Measurements from ENCODE around the gene ZRSR2. TPM values are rescaled to one million over a fixed set of nuclear protein-coding genes. Genes with fewer than 3 reads are reported as not detected.

The ZRSR2 gene
- total RNA-seq, 4 donors from 2014 or later, result 3.9 to 8.4 (median 6.9) TPM

- H3K27ac ChIP-seq, result peak overlapping the region; percentile 87 to 94 (median 92)
- H3K27me3 ChIP-seq, result peaks cover 0 to 18% (median 0%) of the 10 kb centered on the region in 3 donors
- TF ChIP-seq POLR2A (IDR thresholded peaks at IDR 0.05) (no peak), CTCF (IDR thresholded peaks at IDR 0.05 in 4 of 5, conservative IDR thresholded peaks at IDR 0.05 in 1 of 5) (no peak)
- peak overlapping the region; percentile 60 to 71 (median 68) for H3K4me3 ChIP-seq
- no peaks in the 10 kb centered on the region for H3K9me3 ChIP-seq
- ATAC-seq, result no peak
- in situ Hi-C loops (cut with MboI; ENCODE audit: low sequenced_read_pairs in 4 of 4) (no loop called here), intact Hi-C loops (cut with DNase I; ENCODE audit: low total_unique reads) (loop anchor here (1.0 to 10.0 kb wide), 4 partner anchors 61 to 869 kb away; partner anchors contain the start of gene ZRSR2)
- no peaks in the 10 kb centered on the region for H3K36me3 ChIP-seq
- DNase-seq, result no peak
- peaks cover 20 to 29% of the 10 kb centered on the region in 2 donors for H3K4me1 ChIP-seq
These were observed 63.3 kb downstream of the ZRSR2 start for GRCh38 chrX:15853586-15854079.

DNA sequence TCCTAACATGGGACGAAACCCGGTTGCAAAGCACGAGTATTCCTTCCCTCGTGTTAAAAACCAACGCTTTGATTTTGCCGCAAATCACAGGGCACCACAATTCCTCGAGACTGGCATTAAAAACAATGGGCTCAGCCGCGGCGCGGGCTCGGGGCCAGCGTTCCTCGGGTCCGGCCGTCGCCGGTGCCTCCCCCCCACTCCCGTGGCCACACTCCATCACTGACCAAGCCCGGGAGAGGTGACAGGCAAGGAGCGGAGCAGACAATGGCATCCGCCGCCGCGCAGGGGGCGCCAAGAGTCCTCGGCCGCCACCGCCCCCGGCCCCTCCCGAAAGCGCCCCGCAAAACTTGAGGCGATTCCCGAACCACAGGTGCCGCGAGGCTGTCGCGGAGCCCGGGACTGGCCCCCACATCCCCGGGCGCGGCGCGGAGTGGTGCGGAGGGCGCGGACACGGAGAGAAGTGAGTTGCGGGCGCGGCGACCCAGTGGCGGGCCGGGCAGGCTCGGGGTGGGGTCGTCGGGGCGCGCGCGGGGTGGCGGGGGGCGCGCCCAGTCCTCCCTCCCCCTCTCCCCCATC is 63.9 kb downstream of the ZRSR2 start:
- Histone ChIP-seq H3K27ac (peak overlapping the region; percentile 87 to 94 (median 92)), H3K9me3 (no peaks in the 10 kb centered on the region), H3K4me3 (peak overlapping the region; percentile 60 to 71 (median 68)), H3K27me3 (peaks cover 0 to 18% (median 0%) of the 10 kb centered on the region in 3 donors), H3K36me3 (no peaks in the 10 kb centered on the region), H3K4me1 (peaks cover 15 to 29% of the 10 kb centered on the region in 2 donors)
- DNase-seq (peak; percentile 14 to 51), ATAC-seq (peak; percentile 41 to 47)
- TF ChIP-seq POLR2A (IDR thresholded peaks at IDR 0.05) (no peak), CTCF (IDR thresholded peaks at IDR 0.05 in 4 of 5, conservative IDR thresholded peaks at IDR 0.05 in 1 of 5) (peak in 3 of 5 experiments; percentile 11 to 36 (median 25))
- intact Hi-C loops (cut with DNase I; ENCODE audit: low total_unique reads) (loop anchor here (1.0 to 10.0 kb wide), 4 partner anchors 62 to 868 kb away; partner anchors contain the start of gene ZRSR2), in situ Hi-C loops (cut with MboI; ENCODE audit: low sequenced_read_pairs in 4 of 4) (no loop called here)

- peak; percentile 75 to 82 for TF ChIP-seq POLR2A (IDR thresholded peaks at IDR 0.05)
- no peak for TF ChIP-seq CTCF (IDR thresholded peaks at IDR 0.05 in 4 of 5, conservative IDR thresholded peaks at IDR 0.05 in 1 of 5)
- intact Hi-C loops (cut with DNase I; ENCODE audit: low total_unique reads) (loop anchor here (1.0 to 10.0 kb wide), 5 partner anchors 63 to 932 kb away; partner anchors contain the start of genes TXLNG and ZRSR2), in situ Hi-C loops (cut with MboI; ENCODE audit: low sequenced_read_pairs in 4 of 4) (no loop called here)
- no peaks in the 10 kb centered on the region for H3K36me3 ChIP-seq
- no peaks in the 10 kb centered on the region for H3K9me3 ChIP-seq
- peak; percentile 85 to 91 for DNase-seq
- peak within 1 kb of the TSS; percentile 60 to 74 (median 68) for H3K4me3 ChIP-seq
- H3K27ac ChIP-seq, result peak within 1 kb of the TSS; percentile 87 to 94 (median 92)
- ATAC-seq, result peak; percentile 88
- H3K27me3 ChIP-seq, result peaks cover 0 to 18% (median 0%) of the 10 kb centered on the region in 3 donors
- H3K4me1 ChIP-seq, result peaks cover 15 to 26% of the 10 kb centered on the region in 2 donors
These were observed 64.7 kb downstream of the ZRSR2 start, which contains the start of gene AP1S2 for GRCh38 chrX:15854712-15855567. AP1S2 (minus strand) TSS chrX:15854813; CDS start chrX:15852524, 2,289 bp downstream.

DNA sequence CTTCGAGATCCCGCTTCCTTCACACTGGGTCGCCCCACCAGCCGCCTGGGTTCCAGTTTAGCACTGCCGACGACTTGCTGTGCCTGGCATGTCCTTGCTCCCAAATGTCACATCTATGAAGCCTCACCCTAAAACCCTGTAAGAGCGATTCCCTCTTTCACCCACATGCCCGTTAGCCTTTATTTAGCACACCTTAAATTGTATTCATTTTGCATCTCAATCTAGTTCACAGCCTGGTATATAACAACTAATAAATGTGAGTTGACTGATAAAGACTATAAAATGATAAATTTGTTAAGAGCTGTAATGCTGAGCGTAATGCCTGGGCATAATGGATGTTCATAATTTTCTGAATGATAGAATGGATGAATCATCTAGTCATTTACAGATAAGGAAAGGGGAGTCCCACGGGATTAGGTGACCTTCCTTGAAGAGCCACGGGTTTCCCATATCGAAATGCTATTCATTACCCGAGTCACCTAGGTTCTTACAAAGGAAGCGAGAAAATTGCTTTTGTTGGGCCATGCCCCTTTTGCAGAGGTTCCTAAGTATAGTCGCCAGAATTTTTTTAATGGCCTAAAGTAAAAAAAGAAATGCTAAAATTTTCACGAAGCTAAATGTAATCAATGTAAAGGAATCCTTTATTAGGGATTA is 65.4 kb downstream of the ZRSR2 start:
- intact Hi-C loops (cut with DNase I; ENCODE audit: low total_unique reads), result loop anchor here (5.0 to 10.0 kb wide), 2 partner anchors 119 to 932 kb away; partner anchors contain the start of gene TXLNG
- H3K27me3 ChIP-seq, result peaks cover 0 to 18% (median 0%) of the 10 kb centered on the region in 3 donors
- in situ Hi-C loops (cut with MboI; ENCODE audit: low sequenced_read_pairs in 4 of 4), result no loop called here

More for the DNA sequence above, 65.4 kb downstream of the ZRSR2 start:
- DNase-seq, result no peak
- no peak for ATAC-seq
- peak overlapping the region; percentile 60 to 74 (median 66) for H3K4me3 ChIP-seq
- H3K36me3 ChIP-seq, result no peaks in the 10 kb centered on the region
- H3K27ac ChIP-seq, result peak overlapping the region; percentile 87 to 94 (median 92)
- H3K9me3 ChIP-seq, result no peaks in the 10 kb centered on the region
- no peak for TF ChIP-seq POLR2A (IDR thresholded peaks at IDR 0.05)
- TF ChIP-seq CTCF (IDR thresholded peaks at IDR 0.05 in 4 of 5, conservative IDR thresholded peaks at IDR 0.05 in 1 of 5), result no peak
- H3K4me1 ChIP-seq, result peaks cover 15 to 26% of the 10 kb centered on the region in 2 donors

Data from gastrocnemius medialis (tissue), 4 donors.